GM23338 (cell line): ENCODE data around the gene UBA6. TPM values are rescaled to one million over a fixed set of nuclear protein-coding genes. Genes with fewer than 3 reads are reported as not detected.

ENCODE experiments used
- ATAC-seq: fragments of 200-7000 bp; cut with Tn5 transposase; 3 replicates; pipeline ENCODE4 v1.9.1; 2020
- DNase-seq: peaks from one replicate; pipeline ENCODE4 v3.0.0-alpha.2; 2015; ENCODE audit warnings: low spot score
- H2AFZ ChIP-seq: fragments of 200-600 bp; sonication (generic); 2 replicates; pipeline ENCODE4 v1.8.0; 2016; ENCODE audit warnings: antibody characterized with exemption, mild to moderate bottlenecking, moderate library complexity
- H3F3A ChIP-seq: fragments of 200-600 bp; sonication (generic); replicated peaks from 2 replicates; pipeline ENCODE4 v1.8.0; 2017; ENCODE audit warnings: antibody characterized with exemption, mixed run types, low read depth
- H3K27ac ChIP-seq: fragments of 200-600 bp; sonication (generic); 2 replicates; pipeline ENCODE4 v1.6.1; 2016; ENCODE audit warnings: low read depth
- H3K27me3 ChIP-seq: fragments of 200-600 bp; sonication (generic); 2 replicates; pipeline ENCODE4 v1.8.0; 2016; ENCODE audit warnings: mild to moderate bottlenecking, mixed run types, moderate library complexity; ENCODE audit not compliant: insufficient read depth
- H3K36me3 ChIP-seq: fragments of 200-600 bp; sonication (generic); 2 replicates; pipeline ENCODE4 v1.8.0; 2016; ENCODE audit warnings: mild to moderate bottlenecking; ENCODE audit not compliant: insufficient read depth
- H3K4me1 ChIP-seq: fragments of 200-600 bp; sonication (generic); 2 replicates; pipeline ENCODE4 v1.8.0; 2016; ENCODE audit warnings: mild to moderate bottlenecking, moderate library complexity; ENCODE audit not compliant: insufficient read depth
- H3K4me2 ChIP-seq: fragments of 200-600 bp; sonication (generic); 2 replicates; pipeline ENCODE4 v1.7.1; 2017; ENCODE audit warnings: mixed run types
- H3K4me3 ChIP-seq: fragments of 200-600 bp; sonication (generic); 2 replicates; pipeline ENCODE4 v1.6.1; 2016; ENCODE audit warnings: mixed run types
- H3K79me2 ChIP-seq: fragments of 200-600 bp; sonication (generic); replicated peaks from 2 replicates; pipeline ENCODE4 v1.8.0; 2017; ENCODE audit warnings: mild to moderate bottlenecking; ENCODE audit not compliant: insufficient read depth
- H3K9me2 ChIP-seq: fragments of 200-600 bp; sonication (generic); 2 replicates; pipeline ENCODE4 v1.8.0; 2017; ENCODE audit not compliant: insufficient read depth
- H4K20me1 ChIP-seq: fragments of 200-600 bp; sonication (generic); replicated peaks from 2 replicates; pipeline ENCODE4 v1.8.0; 2017; ENCODE audit warnings: mild to moderate bottlenecking; ENCODE audit not compliant: insufficient read depth
- H3K27ac Mint-ChIP-seq: 2 replicates; pipeline ENCODE4 v1.8.0; 2020; ENCODE audit warnings: inconsistent platforms, mild to moderate bottlenecking, moderate library complexity, mixed read lengths
- H3K27me3 Mint-ChIP-seq: 3 replicates; pipeline ENCODE4 v1.8.0; 2022; ENCODE audit warnings: low read depth, mild to moderate bottlenecking, moderate library complexity, mixed read lengths, inconsistent platforms; ENCODE audit not compliant: insufficient read depth, poor library complexity
- H3K36me3 Mint-ChIP-seq: 3 replicates; pipeline ENCODE4 v1.8.0; 2021; ENCODE audit warnings: low read depth, mild to moderate bottlenecking, inconsistent platforms, moderate library complexity, mixed read lengths
- H3K4me1 Mint-ChIP-seq: 3 replicates; pipeline ENCODE4 v1.8.0; 2020; ENCODE audit warnings: mild to moderate bottlenecking, inconsistent platforms, mixed read lengths
- H3K4me3 Mint-ChIP-seq: 3 replicates; pipeline ENCODE4 v1.8.0; 2021; ENCODE audit warnings: moderate library complexity, mild to moderate bottlenecking, inconsistent platforms, mixed read lengths
- H3K9me3 Mint-ChIP-seq: 3 replicates; pipeline ENCODE4 v1.8.0; 2020; ENCODE audit warnings: moderate library complexity, mild to moderate bottlenecking, inconsistent platforms, mixed read lengths
- CREB1 ChIP-seq: fragments of 250-450 bp; sonication (Bioruptor Pico); IDR thresholded peaks from 2 replicates; pipeline ENCODE4 v1.5.0; 2020; ENCODE audit warnings: low read depth, mild to moderate bottlenecking, moderate library complexity
- ETS1 ChIP-seq: IDR thresholded peaks from 2 replicates; pipeline ENCODE4 v1.6.1; 2016; ENCODE audit warnings: antibody characterized with exemption
- EZH2 ChIP-seq: fragments of 200-600 bp; sonication (generic); IDR thresholded peaks from one replicate; pipeline ENCODE4 v1.8.0; 2017; ENCODE audit warnings: antibody characterized with exemption, mild to moderate bottlenecking, low read depth; ENCODE audit not compliant: unreplicated experiment
- EZH2phosphoT487 ChIP-seq: fragments of 200-600 bp; sonication (generic); IDR thresholded peaks from one replicate; pipeline ENCODE4 v1.8.1; 2018; ENCODE audit warnings: antibody characterized with exemption; ENCODE audit not compliant: unreplicated experiment
- NANOG ChIP-seq: IDR thresholded peaks from 2 replicates; pipeline ENCODE4 v1.6.1; 2016; ENCODE audit warnings: antibody characterized with exemption, borderline replicate concordance
- POLR2AphosphoS5 ChIP-seq: IDR thresholded peaks from 2 replicates; pipeline ENCODE4 v1.6.1; 2016; ENCODE audit warnings: antibody characterized with exemption, low read depth
- REST ChIP-seq: IDR thresholded peaks from one replicate; pipeline ENCODE4 v1.6.1; 2018; ENCODE audit warnings: antibody characterized with exemption; ENCODE audit not compliant: unreplicated experiment
- STAT1 ChIP-seq: IDR thresholded peaks from one replicate; pipeline ENCODE4 v1.6.1; 2016; ENCODE audit warnings: antibody characterized with exemption; ENCODE audit not compliant: unreplicated experiment
- ZNF114 ChIP-seq: fragments of 250-450 bp; sonication (Bioruptor Pico); IDR thresholded peaks from 2 replicates; pipeline ENCODE4 v1.5.0; 2020; ENCODE audit warnings: mild to moderate bottlenecking, moderate library complexity
- ZNF331 ChIP-seq: fragments of 250-450 bp; sonication (Bioruptor Pico); IDR thresholded peaks from 2 replicates; pipeline ENCODE4 v1.5.0; 2020; ENCODE audit warnings: low read depth, mild to moderate bottlenecking, moderate library complexity
- ZNF462 ChIP-seq: fragments of 250-450 bp; sonication (Bioruptor Pico); IDR thresholded peaks from 2 replicates; pipeline ENCODE4 v1.5.0; 2020; ENCODE audit warnings: mild to moderate bottlenecking, moderate library complexity
- polyA plus RNA-seq: library from polyadenylated mRNA; unstranded; fragments of >200 nt; fragmentation: Nextera tagmentation; extraction: Ambion mirVana; gene quantifications from 2 replicates; pipeline ENCODE4 v1.2.1, GENCODE V29; 2016
- total RNA-seq: library from RNA; depleted of rRNA; stranded (reverse); fragments of >200 nt; shearing (Covaris generic); gene quantifications from 2 replicates; pipeline ENCODE4 v1.2.3, GENCODE V29; 2014

The UBA6 gene
- total and polyA plus RNA-seq, 2 experiments from 2014 or later, result 17.6 to 77.3 TPM

- H3K27me3 ChIP-seq, result no peaks in the 10 kb centered on the region
- no peak overlapping the region for H3K27ac Mint-ChIP-seq
- H2AFZ ChIP-seq, result no peak overlapping the region
- no peaks in the 10 kb centered on the region for H4K20me1 ChIP-seq
- H3K4me3 ChIP-seq, result no peak overlapping the region
- DNase-seq (no peak), ATAC-seq (no peak)
- H3K36me3 ChIP-seq, result no peaks in the 10 kb centered on the region
- H3K4me1 ChIP-seq, result no peaks in the 10 kb centered on the region
- H3K9me2 ChIP-seq, result no peaks in the 10 kb centered on the region
- H3K4me3 Mint-ChIP-seq, result no peak overlapping the region
- no peak for TF ChIP-seq ZNF114 (CRISPR knock-in tag)
- H3K36me3 Mint-ChIP-seq, result no peaks in the 10 kb centered on the region
- H3K4me1 Mint-ChIP-seq, result no peaks in the 10 kb centered on the region
- no peaks in the 10 kb centered on the region for H3K9me3 Mint-ChIP-seq
- no peaks in the 10 kb centered on the region for H3F3A ChIP-seq
- H3K27ac ChIP-seq, result no peak overlapping the region
- no peak overlapping the region for H3K4me2 ChIP-seq
- peaks cover 1% of the 10 kb centered on the region for H3K27me3 Mint-ChIP-seq
- H3K79me2 ChIP-seq, result no peaks in the 10 kb centered on the region
These were observed 43.8 kb upstream of the UBA6 start for GRCh38 chr4:67744561-67745283.

- DNase-seq (no peak), ATAC-seq (no peak)
- H3K4me1 ChIP-seq, result no peaks in the 10 kb centered on the region
- H2AFZ ChIP-seq, result no peak overlapping the region
- no peaks in the 10 kb centered on the region for H4K20me1 ChIP-seq
- no peaks in the 10 kb centered on the region for H3K9me2 ChIP-seq
- H3K4me1 Mint-ChIP-seq, result no peaks in the 10 kb centered on the region
- H3K36me3 ChIP-seq, result no peaks in the 10 kb centered on the region
- no peaks in the 10 kb centered on the region for H3K79me2 ChIP-seq
- no peak for TF ChIP-seq NANOG
- TF ChIP-seq CREB1, result no peak
- TF ChIP-seq ZNF462, result no peak
- no peak for TF ChIP-seq POLR2AphosphoS5
- TF ChIP-seq ZNF114 (CRISPR knock-in tag), result no peak
- no peak for TF ChIP-seq ETS1
- TF ChIP-seq REST, result no peak
- no peak for TF ChIP-seq STAT1
- TF ChIP-seq ZNF331 (CRISPR knock-in tag), result no peak
- TF ChIP-seq EZH2, result no peak
- no peak for TF ChIP-seq EZH2phosphoT487
- H3K36me3 Mint-ChIP-seq, result no peaks in the 10 kb centered on the region
- H3K4me3 Mint-ChIP-seq, result no peak overlapping the region
- peaks cover 1% of the 10 kb centered on the region for H3K27me3 Mint-ChIP-seq
- H3K4me3 ChIP-seq, result no peak overlapping the region
- no peak overlapping the region for H3K27ac ChIP-seq
- H3F3A ChIP-seq, result no peaks in the 10 kb centered on the region
- no peak overlapping the region for H3K4me2 ChIP-seq
- H3K9me3 Mint-ChIP-seq, result no peaks in the 10 kb centered on the region
- no peak overlapping the region for H3K27ac Mint-ChIP-seq
- H3K27me3 ChIP-seq, result no peaks in the 10 kb centered on the region
These were observed 42.2 kb upstream of the UBA6 start for GRCh38 chr4:67743194-67743593.
